SIG-M5 (cell line): ENCODE data around the gene LRRC57.

Experiments
- DNase-seq: peaks from one replicate; lab custom pipeline; 2025; lab: John Stamatoyannopoulos, UW

The LRRC57 gene

GRCh38 chr15:42549741-42550392 is 1.3 kb upstream of the LRRC57 start:
- DNase-seq, result no peak

DNA sequence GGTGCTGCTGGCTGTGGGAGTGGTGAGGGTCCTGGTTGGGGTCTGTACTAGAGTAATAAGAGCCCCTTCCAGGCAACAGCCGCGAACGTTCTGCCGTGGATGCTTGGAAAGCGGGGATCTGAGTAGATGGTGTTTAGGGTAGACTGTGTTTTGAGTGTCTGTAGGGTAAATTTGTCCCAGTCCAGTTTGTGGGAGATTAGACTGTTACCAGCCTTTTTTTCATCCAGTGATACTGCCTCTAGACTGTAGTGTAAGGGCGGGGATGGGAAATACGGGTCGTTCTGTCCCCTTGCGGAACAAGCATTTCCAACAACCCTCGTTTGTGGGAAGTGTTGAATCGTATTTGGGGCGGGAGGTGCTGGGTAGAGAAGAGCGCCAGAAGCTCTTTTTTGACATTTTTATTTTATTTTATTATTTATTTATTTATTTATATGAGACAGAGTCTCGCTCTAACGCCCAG is 469 bp upstream of the LRRC57 start:
- no peak for DNase-seq

GRCh38 chr15:42547918-42548248 is 710 bp downstream of the LRRC57 start:
- no peak for DNase-seq

DNA sequence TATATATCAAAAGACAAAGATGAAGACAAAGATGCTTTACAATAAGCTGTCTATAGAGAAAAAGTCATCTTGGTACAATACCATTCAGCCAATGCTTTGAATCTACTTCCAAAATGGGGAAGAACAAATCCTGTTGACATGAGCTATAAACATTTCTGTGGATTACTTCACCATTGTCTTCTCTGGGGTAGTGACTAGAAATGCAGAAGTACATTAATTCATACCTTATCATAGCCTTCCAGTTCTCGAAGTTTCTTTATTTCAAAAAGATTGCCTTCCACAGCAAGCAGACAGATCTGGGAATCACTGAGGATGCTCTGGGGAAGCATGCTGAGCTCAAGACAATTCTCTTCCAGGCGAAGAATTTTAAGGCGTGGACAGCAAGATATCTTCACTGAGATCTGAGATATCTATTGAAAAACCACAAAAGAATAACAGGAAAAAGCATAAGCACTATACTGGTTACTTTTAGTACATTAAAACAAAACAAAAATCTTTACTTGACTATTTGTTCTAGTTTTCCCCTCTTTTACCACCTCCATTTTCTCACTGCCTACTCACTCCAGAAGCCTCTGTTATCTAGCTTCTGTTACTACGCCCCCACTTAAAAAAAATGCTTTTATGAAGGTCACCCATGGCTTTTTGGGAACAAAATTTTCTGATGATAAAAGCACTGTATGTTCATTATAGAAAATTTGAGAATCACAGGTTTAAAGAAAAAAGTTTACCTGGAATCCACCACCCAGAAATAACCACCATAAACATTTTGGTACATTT is 3.6 kb downstream of the LRRC57 start:
- DNase-seq, result peak; percentile 33

DNA sequence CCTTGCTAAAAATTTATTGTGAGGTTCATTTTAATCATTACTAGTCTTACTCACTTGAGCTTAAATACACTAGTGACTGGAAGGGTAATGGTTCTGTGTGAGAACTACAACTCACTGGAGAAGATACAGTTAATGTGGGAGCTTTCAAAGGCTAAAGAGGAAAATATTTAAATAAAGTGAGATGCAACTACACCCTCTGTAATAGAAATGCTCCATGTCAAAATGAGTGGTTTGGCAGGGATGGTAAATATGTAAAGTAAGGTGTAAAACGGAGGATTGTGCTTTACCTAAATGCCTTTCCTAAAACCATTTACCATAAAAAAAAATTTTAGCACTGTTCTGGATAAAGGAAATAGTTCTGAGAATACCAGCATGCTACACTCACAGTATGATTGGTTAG is 15.3 kb downstream of the LRRC57 start:
- DNase-seq, result no peak

DNA sequence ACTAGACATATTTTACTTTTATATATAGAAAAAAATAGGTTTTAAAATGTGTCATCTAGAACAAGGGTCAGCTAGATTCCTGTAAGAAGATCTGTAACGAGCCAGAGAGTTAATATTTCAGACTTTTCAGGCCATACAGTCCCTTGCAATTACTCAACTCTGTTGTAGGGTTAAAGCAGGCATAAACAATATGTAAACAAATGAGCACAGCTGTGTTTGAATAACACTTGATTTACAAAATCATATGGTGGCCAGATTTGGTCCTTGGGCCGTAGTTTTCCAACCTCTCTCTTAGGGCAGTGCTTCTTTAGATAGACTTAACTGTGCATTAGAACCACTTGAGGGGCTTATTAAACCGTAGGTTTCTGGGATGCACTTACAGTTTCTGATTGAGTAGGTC is 19.6 kb downstream of the LRRC57 start:
- no peak for DNase-seq

GRCh38 chr15:42523331-42523730 is 25.3 kb downstream of the LRRC57 start:
- no peak for DNase-seq

DNA sequence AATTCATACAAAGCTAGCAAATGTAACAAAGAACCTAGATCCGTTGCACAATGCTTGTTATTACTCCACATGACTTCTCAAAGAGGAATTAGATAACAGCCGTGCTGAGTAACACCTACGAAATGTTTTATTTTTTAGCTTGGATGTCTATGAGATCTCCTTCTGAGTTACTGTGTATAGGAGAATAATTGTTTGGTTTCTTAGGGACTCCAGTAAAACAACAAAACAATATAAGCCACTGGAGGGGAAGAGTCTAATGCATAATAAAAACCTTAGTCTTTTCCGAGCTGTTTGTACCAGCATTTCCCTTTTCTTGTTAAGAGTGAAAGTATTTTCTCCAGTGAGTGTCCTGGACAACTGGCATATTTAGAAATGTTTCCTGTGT is 37.6 kb downstream of the LRRC57 start:
- DNase-seq, result no peak

GRCh38 chr15:42510258-42511006 is 38.2 kb downstream of the LRRC57 start:
- DNase-seq, result no peak

GRCh38 chr15:42508263-42508690 is 40.3 kb downstream of the LRRC57 start:
- no peak for DNase-seq

- no peak for DNase-seq
Measured at GRCh38 chr15:42507514-42507913, 41.1 kb downstream of the LRRC57 start.

DNA sequence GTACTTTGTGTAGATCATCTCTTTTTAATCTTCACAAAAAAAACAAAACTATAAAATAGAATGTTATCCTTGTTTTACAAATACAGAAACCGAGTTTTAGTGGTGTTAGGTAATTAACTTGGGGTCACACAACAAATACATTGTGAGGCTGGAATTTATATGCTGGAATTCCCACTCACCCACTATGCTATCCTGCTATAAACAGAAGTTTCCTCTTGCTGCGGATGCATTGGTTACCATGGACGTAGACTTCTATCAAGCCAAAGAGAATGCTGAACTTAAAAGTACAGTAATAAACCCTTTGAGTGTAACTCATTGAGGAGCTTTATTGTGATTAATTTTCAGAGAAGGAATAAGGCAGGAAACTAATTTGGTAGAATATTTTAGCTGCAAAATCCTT is 44.0 kb downstream of the LRRC57 start:
- no peak for DNase-seq

- DNase-seq, result no peak
Measured at GRCh38 chr15:42503825-42504224, 44.8 kb downstream of the LRRC57 start.

- no peak for DNase-seq
Measured at GRCh38 chr15:42502477-42502876, 46.1 kb downstream of the LRRC57 start.

DNA sequence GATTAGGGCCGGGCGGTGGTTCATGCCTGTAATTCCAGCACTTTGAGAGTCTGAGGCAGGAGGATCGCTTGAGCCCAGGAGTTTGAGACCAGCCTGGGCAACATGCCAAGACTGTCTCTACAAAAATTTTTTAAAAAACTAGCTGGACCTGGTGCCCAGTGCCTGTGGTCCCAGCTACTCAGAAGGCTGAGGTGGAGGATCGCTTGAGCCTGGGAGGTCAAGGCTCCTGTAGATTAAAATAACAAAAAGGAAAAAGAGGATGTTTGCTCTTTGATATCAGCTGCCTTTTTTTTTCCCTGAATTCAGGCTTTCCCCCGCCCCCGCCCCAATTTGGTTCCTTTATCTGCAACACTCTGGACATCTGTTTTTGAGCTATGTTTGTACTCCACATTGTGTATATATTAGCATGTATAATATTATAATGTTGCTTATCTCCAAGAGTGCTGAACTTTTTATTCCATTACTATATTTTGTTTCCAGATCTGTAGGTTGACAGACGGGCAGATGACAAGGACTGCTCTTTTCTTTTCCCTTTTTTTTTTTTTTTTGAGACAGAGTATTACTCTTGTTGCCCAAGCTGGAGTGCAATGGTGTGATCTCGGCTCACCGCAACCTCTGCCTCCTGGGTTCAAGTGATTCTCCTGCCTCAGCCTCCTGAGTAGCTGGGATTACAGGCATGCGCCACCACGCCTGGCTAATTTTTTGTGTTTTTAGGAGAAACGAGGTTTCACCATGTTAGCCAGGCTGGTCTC is 48.6 kb downstream of the LRRC57 start:
- no peak for DNase-seq

DNA sequence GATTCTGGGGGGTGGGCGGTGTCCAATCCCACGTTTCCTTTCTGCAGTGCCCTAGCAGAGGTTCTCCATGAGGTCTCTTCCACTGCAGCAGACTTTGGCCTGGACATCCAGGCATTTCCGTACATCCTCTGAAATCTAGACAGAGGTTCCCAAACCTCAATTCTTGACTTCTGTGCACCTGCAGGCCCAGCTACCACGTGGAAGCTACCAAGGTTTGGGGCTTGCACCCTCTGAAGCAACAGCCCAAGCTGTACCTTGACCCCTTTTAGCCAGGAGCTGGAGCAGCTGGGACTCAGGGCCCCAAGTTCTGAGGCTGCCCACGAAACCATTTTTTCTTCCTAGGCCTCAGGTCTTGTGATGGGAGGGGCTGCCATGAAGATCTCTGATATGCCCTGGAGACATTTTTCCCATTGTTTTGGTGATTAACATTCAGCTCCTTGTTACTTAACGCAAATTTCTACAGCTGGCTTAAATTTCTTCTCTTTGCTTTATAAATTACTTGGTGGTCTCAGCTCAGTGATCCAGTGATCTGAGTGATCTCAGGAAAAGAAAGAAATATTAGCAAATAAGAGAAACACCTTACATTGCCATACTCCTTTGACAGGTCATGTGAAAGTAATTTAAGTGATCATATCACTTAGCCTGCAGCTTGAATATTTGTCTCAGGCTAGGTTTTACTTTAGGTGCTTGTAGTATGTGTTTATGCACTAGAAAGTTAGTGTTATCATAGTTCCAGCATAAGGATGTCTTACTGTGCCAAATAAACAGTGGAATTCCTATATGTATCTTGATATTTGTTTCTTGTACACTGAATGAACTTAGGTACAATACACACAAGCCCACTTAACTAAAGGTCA is 50.2 kb downstream of the LRRC57 start:
- DNase-seq, result no peak

DNA sequence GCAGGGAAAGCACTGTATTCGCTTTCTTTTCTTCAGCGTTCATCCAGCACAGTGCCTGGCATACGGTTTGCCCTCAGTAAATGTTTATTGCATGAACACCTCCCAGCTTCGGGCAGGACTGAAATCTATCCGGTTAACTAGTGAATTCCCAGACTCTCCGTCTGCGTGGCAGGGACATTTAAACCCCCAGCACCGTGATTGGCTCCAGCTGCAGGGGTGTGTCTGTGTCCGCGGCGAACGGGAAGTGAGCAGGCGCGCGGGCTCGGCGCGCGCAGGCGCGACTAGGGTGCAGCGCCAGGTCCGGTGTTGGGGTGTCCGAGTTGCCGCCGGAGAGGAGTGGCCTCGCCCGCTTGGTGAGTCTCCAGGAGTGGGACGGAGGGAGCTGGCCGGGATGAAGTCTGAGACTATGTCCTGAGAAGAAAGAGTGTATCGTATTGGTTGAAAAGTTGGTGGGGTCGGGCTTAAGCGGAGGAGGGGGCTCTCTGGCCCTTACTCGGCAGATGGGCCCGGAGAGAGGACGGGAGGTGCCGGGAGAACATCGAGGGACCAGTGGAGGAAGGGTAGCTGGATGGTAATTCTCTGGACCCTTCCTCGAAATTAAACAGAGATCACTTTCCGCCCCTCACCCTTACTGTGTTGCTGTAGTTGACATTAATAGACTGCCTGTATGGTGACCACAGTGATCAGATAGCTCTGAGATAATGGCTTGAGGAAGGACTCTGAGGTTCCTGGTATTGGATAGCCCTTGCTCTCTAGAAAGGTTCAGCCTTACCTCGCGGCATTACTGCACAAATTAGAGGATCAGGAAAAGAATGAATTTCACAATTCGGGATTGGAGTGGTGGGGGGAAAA is 53.0 kb downstream of the LRRC57 start, which contains the start of gene SNAP23:
SNAP23 (plus strand) TSS at position 274 of the 852 bp plus-strand sequence. CDS start 16,213 bp downstream, outside the sequence.
- peak; percentile 8 for DNase-seq

DNA sequence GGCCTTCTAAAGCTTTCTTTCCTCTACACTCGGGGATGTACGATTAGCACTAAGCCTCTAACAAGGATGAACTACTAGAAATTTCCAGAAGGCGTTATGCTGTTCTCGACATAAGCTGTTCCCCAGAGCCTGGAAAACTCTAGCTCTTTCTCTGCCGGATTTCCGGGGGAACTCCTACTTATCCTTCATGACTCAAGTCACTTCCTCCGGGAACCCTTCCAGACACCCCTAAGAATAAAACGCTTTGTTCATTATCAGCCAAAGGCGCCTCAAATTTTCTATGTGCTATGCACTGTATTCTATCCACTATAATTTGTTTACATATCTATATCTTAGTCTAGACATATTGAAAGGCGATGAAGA is 53.6 kb downstream of the LRRC57 start:
- DNase-seq, result no peak

DNA sequence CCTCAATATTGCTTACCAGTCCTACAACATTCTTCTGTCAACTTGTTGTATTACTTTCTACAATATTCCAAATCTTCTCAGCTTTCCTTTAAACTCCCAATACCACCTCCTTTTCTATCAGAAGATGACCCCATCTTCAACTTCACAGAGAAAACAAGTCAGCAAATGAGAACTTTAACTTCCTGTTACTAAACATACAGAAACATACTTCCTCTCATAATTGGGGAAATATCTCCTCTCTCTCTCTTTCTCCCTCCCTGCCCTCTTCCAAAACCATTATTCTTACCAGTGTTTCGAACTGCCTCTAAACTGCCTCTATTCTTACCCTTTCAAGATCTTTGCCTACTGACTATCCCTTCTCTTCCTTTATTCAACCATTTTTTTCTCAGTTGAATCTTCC is 54.9 kb downstream of the LRRC57 start:
- DNase-seq, result no peak

- no peak for DNase-seq
Measured at GRCh38 chr15:42491539-42492225, 56.9 kb downstream of the LRRC57 start.
